KMS-11 (cell line): ENCODE results near the gene CNPY3.

Source experiments
- H2AFZ ChIP-seq: fragments of 200-600 bp; sonication (generic); 2 replicates; pipeline ENCODE4 v1.6.1; 2016; ENCODE audit warnings: antibody characterized with exemption, mixed run types, low read depth
- H3K27ac ChIP-seq: fragments of 200-600 bp; sonication (generic); 2 replicates; pipeline ENCODE4 v1.6.1; 2016; ENCODE audit warnings: mild to moderate bottlenecking, mixed run types
- H3K27me3 ChIP-seq: fragments of 200-600 bp; sonication (generic); 2 replicates; pipeline ENCODE4 v1.6.1; 2017; ENCODE audit warnings: mild to moderate bottlenecking, low read depth, mixed run types, moderate library complexity; ENCODE audit not compliant: insufficient read depth
- H3K36me3 ChIP-seq: fragments of 200-600 bp; sonication (generic); 2 replicates; pipeline ENCODE4 v1.6.1; 2017; ENCODE audit warnings: mild to moderate bottlenecking, mixed run types; ENCODE audit not compliant: insufficient read depth
- H3K4me1 ChIP-seq: fragments of 200-600 bp; sonication (generic); 2 replicates; pipeline ENCODE4 v1.6.1; 2016; ENCODE audit warnings: mild to moderate bottlenecking, low read depth, mixed run types; ENCODE audit not compliant: poor library complexity, severe bottlenecking
- H3K4me2 ChIP-seq: fragments of 200-600 bp; sonication (generic); 2 replicates; pipeline ENCODE4 v1.7.0; 2016; ENCODE audit warnings: mild to moderate bottlenecking, mixed run types
- H3K4me3 ChIP-seq: fragments of 200-600 bp; sonication (generic); IDR thresholded peaks from 2 replicates; pipeline ENCODE4 v1.6.1; 2017; ENCODE audit warnings: low read depth, low read length, mixed read lengths; ENCODE audit not compliant: insufficient read depth
- H3K79me2 ChIP-seq: fragments of 200-600 bp; sonication (generic); 2 replicates; pipeline ENCODE4 v1.6.1; 2016; ENCODE audit warnings: low read depth, mixed run types; ENCODE audit not compliant: insufficient read depth
- H3K9ac ChIP-seq: fragments of 200-600 bp; sonication (generic); 2 replicates; pipeline ENCODE4 v1.6.1; 2016; ENCODE audit warnings: mild to moderate bottlenecking, mixed run types
- H4K20me1 ChIP-seq: fragments of 200-600 bp; sonication (generic); 2 replicates; pipeline ENCODE4 v1.6.1; 2016; ENCODE audit warnings: mild to moderate bottlenecking, mixed run types; ENCODE audit not compliant: insufficient read depth
- TF ChIP-seq, protein P1 (sequence below): fragments of 200-600 bp; sonication (generic); conservative IDR thresholded peaks from 2 replicates; pipeline ENCODE4 v1.6.1; 2017; ENCODE audit warnings: low read depth, mild to moderate bottlenecking, antibody characterized with exemption, low read length, moderate library complexity, mixed read lengths

The CNPY3 gene

DNA sequence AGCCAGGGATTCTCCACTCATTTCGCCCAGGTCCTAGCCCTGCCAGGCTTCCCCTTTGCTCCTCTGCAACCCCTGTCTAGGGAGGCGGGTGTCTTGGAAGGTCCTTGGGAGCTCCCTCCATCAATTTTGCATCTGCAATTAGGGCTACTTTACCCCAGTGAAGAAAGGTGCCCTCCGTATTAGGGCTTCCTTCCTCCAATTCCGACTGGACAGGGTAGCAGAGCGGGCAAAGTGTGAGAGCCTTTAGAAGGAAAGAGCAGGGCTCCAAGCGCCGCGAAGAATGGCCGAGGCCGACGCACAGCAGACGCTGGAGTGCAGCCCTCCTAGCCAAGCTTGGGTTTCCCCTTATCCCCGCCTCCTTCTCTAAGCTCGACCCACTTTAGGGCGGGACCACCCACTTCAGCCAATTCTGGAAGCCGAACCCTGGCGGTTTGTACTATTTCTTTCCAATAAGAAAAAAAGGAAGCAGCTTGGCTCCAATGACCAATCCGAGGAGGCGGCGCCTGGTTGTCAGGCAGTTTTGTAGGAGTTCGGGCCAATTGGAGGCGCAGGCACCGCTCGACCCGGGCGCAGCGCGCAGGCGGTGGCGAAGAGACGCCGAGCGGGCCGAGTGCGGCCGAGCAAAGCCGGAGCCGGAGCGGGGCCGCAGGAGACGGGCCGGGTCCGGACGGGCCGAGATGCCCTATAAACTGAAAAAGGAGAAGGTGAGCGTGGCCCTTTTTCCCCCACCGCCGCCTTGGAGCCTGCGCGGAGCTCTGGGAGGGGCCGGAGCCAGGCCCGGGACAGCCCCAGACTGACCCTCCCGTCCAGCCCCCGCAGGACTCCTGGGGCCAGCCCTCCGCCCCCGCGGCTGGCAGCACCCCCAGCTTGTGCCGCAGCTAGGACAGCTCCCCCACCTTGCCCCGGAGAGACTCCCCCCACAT lies 55.0 kb downstream of the CNPY3 start, which contains the start of gene PPP2R5D:
TSS of gene PPP2R5D (plus strand) at position 570 of the 923 bp plus-strand sequence. CDS start at position 678, 108 bp downstream.
- Histone ChIP-seq H3K27me3 (no peaks in the 10 kb centered on the region), H3K4me2 (peak within 1 kb of the TSS; percentile 91), H4K20me1 (no peaks in the 10 kb centered on the region), H3K36me3 (no peaks in the 10 kb centered on the region), H3K4me1 (peaks cover 11% of the 10 kb centered on the region), H3K27ac (0 out of 2 replicates have a peak within 1 kb of the TSS, but pooled peaks have one; percentile 4), H3K79me2 (0 out of 2 replicates have a peak, but pooled peaks cover 5% of the 10 kb centered on the region), H3K4me3 (no peak within 1 kb of the TSS), H3K9ac (peak within 1 kb of the TSS; percentile 56; the same call in 1 of the 2 replicates), H2AFZ (peak within 1 kb of the TSS; percentile 65)
- TF ChIP-seq, protein P1, sequence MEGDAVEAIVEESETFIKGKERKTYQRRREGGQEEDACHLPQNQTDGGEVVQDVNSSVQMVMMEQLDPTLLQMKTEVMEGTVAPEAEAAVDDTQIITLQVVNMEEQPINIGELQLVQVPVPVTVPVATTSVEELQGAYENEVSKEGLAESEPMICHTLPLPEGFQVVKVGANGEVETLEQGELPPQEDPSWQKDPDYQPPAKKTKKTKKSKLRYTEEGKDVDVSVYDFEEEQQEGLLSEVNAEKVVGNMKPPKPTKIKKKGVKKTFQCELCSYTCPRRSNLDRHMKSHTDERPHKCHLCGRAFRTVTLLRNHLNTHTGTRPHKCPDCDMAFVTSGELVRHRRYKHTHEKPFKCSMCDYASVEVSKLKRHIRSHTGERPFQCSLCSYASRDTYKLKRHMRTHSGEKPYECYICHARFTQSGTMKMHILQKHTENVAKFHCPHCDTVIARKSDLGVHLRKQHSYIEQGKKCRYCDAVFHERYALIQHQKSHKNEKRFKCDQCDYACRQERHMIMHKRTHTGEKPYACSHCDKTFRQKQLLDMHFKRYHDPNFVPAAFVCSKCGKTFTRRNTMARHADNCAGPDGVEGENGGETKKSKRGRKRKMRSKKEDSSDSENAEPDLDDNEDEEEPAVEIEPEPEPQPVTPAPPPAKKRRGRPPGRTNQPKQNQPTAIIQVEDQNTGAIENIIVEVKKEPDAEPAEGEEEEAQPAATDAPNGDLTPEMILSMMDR, result no peak

DNA sequence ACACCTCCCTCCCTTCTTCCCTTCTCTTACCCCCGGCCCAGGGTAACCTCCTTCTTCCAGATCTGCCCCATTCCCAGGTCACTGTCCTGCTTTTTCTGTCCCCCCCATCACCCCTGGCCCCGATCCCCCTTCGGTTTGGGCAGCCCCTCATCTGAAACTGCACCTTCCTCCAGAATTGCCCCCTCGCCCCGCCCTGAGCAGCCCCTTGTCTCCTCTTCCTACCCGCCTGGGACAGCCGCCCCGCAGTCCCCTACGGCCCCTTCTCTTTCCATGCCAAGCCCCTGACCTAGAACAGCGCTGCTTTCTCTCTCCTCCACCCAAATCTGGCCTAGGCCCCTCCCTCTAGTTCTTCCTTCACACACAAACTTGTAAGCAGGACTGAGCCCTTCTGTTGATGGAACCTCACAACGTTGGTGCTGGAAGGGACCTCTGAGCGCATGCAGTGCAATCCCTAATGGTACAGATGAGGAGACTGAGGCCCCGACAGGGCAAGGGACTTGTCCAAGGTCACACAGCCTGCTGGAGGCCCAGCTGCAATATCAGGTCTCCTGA lies 55.7 kb downstream of the CNPY3 start:
- no peak overlapping the region for H3K4me3 ChIP-seq
- TF ChIP-seq, protein P1, result no peak
- no peaks in the 10 kb centered on the region for H3K27me3 ChIP-seq
- no peaks in the 10 kb centered on the region for H4K20me1 ChIP-seq
- H3K4me2 ChIP-seq, result peak overlapping the region; percentile 91
- H3K79me2 ChIP-seq, result 0 out of 2 replicates have a peak, but pooled peaks cover 5% of the 10 kb centered on the region
- H2AFZ ChIP-seq, result peak overlapping the region; percentile 65
- H3K27ac ChIP-seq, result no peak overlapping the region
- peaks cover 9% of the 10 kb centered on the region for H3K4me1 ChIP-seq
- no peaks in the 10 kb centered on the region for H3K36me3 ChIP-seq
- H3K9ac ChIP-seq, result peak overlapping the region; percentile 56; the same call in 1 of the 2 replicates

DNA sequence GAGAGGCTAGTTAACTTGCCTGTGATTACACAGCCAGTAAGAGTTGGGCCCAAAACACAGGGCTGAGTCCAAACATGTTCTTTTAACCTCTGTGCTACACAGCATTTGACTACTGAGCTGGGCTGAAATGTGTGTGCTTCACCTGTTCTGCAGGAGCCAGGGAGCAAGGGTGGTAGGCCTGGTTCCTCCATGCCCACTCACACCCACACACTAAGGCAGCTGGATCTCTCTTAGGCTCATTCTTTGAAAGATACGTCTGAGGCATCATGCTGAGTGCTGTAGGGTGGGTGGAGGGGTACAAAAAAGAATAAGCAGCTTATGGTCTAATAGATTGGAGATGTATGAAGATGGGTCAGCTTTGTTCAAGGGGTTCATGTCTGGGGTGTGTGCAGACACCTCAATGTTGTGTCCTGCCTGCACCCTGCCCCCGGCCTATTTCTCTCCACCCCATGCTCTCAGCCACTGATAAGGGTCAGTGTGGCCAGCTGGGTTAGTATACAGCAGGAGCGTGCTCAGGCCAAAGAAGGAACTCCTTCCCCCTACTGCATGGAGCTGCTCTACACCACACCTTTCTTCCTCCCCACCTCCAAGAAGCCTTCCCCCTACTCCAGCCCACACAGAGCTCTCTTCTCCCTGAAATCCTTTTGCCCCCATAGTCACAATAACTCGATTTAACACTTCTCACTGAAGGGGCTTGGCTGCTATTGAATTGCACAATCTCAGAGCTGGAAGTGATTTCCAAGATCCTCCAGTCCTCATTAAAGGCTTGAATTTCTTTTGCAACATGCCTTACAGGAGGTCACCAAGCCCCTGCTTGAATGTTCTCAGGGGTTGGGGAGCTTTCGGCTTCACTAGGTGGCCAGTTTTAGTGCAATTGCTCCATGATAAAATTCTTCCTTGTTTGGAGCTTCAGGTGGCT lies 58.5 kb downstream of the CNPY3 start:
- Histone ChIP-seq H3K9ac (no peak overlapping the region), H4K20me1 (no peaks in the 10 kb centered on the region), H3K27ac (no peak overlapping the region), H3K4me3 (no peak overlapping the region), H3K79me2 (0 out of 2 replicates have a peak, but pooled peaks cover 5% of the 10 kb centered on the region), H3K4me1 (peaks cover 6% of the 10 kb centered on the region), H3K4me2 (no peak overlapping the region), H2AFZ (no peak overlapping the region), H3K36me3 (no peaks in the 10 kb centered on the region), H3K27me3 (no peaks in the 10 kb centered on the region)
- TF ChIP-seq, protein P1, result no peak

DNA sequence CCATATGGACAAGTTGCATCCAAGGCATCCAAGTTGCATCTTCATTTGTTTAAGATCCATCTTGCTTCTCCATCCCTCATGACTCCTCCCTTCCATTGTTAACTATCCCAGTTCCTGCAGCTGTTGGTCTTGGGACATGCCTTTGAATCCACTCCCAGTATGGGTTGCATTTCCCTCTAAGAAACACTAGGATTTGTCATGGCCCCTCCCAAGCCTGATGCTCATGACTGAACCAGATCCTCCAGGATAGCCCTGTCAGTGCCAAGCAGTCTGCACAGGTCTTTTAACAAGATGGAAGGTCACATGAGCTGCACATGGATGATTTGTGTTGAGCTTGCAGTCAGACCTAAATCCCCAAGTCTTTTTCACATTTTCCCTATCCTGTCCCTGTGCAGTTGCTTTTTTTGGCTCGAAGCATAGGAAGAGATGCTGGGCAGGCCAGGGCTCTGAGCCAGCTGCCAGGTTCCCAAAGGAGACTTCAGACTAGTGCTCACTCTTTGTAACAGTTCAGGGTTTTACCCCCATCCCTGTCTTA lies 59.3 kb downstream of the CNPY3 start:
- H3K9ac ChIP-seq, result no peak overlapping the region
- H3K4me3 ChIP-seq, result no peak overlapping the region
- H4K20me1 ChIP-seq, result no peaks in the 10 kb centered on the region
- H3K4me2 ChIP-seq, result no peak overlapping the region
- H3K79me2 ChIP-seq, result 0 out of 2 replicates have a peak, but pooled peaks cover 5% of the 10 kb centered on the region
- no peak overlapping the region for H2AFZ ChIP-seq
- peaks cover 6% of the 10 kb centered on the region for H3K4me1 ChIP-seq
- H3K36me3 ChIP-seq, result no peaks in the 10 kb centered on the region
- TF ChIP-seq, protein P1, result no peak
- H3K27me3 ChIP-seq, result no peaks in the 10 kb centered on the region
- H3K27ac ChIP-seq, result no peak overlapping the region
